GM18520 (cell line): ENCODE results near the gene CYTH4.
"Not testable (repeated sequence)": the region's sequence is repeated elsewhere in the genome, so short reads cannot be mapped to it uniquely, and the experiment has no call there.

ENCODE experiments used
- ATAC-seq: cut with Tn5 transposase; IDR thresholded peaks from one replicate; pipeline ENCODE4 v1.9.1; 2021; ENCODE audit not compliant: unreplicated experiment

CYTH4 gene

GRCh38 chr22:37326726-37327125 lies 44.4 kb downstream of the CYTH4 start:
- no peak for ATAC-seq

GRCh38 chr22:37328017-37328416 lies 45.7 kb downstream of the CYTH4 start:
- no peak for ATAC-seq

GRCh38 chr22:37328538-37329237 lies 46.4 kb downstream of the CYTH4 start:
- ATAC-seq: not testable (repeated sequence)

- no peak for ATAC-seq
Measured at GRCh38 chr22:37329238-37330140, 47.2 kb downstream of the CYTH4 start.

GRCh38 chr22:37330200-37331033 lies 48.1 kb downstream of the CYTH4 start:
- ATAC-seq: no peak

- ATAC-seq: no peak
Measured at GRCh38 chr22:37331034-37331428, 48.7 kb downstream of the CYTH4 start.

GRCh38 chr22:37331856-37332536 lies 49.7 kb downstream of the CYTH4 start:
- no peak for ATAC-seq

- no peak for ATAC-seq
Measured at GRCh38 chr22:37333724-37334460, 51.6 kb downstream of the CYTH4 start.

GRCh38 chr22:37334461-37334858 lies 52.2 kb downstream of the CYTH4 start:
- no peak for ATAC-seq

GRCh38 chr22:37334859-37335805 lies 52.8 kb downstream of the CYTH4 start:
- ATAC-seq: no peak

- ATAC-seq: no peak
Measured at GRCh38 chr22:37335806-37336199, 53.5 kb downstream of the CYTH4 start.

GRCh38 chr22:37336579-37336978 lies 54.3 kb downstream of the CYTH4 start:
- no peak for ATAC-seq

- no peak for ATAC-seq
Measured at GRCh38 chr22:37337204-37337943, 55.1 kb downstream of the CYTH4 start.

- no peak for ATAC-seq
Measured at GRCh38 chr22:37338539-37339246, 56.4 kb downstream of the CYTH4 start.

GRCh38 chr22:37340331-37341262 lies 58.3 kb downstream of the CYTH4 start:
- no peak for ATAC-seq

- ATAC-seq: no peak
Measured at GRCh38 chr22:37342065-37342464, 59.8 kb downstream of the CYTH4 start.

- ATAC-seq: no peak
Measured at GRCh38 chr22:37343348-37343747, 61.0 kb downstream of the CYTH4 start.
